HG02610 (cell line): ENCODE measurements around the gene IQGAP2.

Experiments used
- ATAC-seq: cut with Tn5 transposase; IDR thresholded peaks from one replicate; pipeline ENCODE4 v1.9.1; 2021; ENCODE audit warnings: mild to moderate bottlenecking, moderate library complexity; ENCODE audit not compliant: unreplicated experiment

Gene IQGAP2

GRCh38 chr5:76449606-76450005 lies 46.5 kb downstream of the IQGAP2 start:
- ATAC-seq: no peak

GRCh38 chr5:76450054-76450453 lies 47.0 kb downstream of the IQGAP2 start:
- ATAC-seq: no peak

GRCh38 chr5:76451031-76451701 lies 48.1 kb downstream of the IQGAP2 start:
- no peak for ATAC-seq

GRCh38 chr5:76455531-76456133 lies 52.5 kb downstream of the IQGAP2 start:
- no peak for ATAC-seq

- no peak for ATAC-seq
These were observed 53.2 kb downstream of the IQGAP2 start for GRCh38 chr5:76456258-76456657.

GRCh38 chr5:76457674-76458485 lies 54.8 kb downstream of the IQGAP2 start:
- ATAC-seq: no peak

- no peak for ATAC-seq
These were observed 55.4 kb downstream of the IQGAP2 start for GRCh38 chr5:76458486-76458830.

- no peak for ATAC-seq
These were observed 57.0 kb downstream of the IQGAP2 start for GRCh38 chr5:76460104-76460503.

GRCh38 chr5:76462097-76462667 lies 59.1 kb downstream of the IQGAP2 start:
- ATAC-seq: no peak

- no peak for ATAC-seq
These were observed 64.1 kb downstream of the IQGAP2 start for GRCh38 chr5:76467216-76467615.

- no peak for ATAC-seq
These were observed 65.7 kb downstream of the IQGAP2 start for GRCh38 chr5:76468635-76469425.

- no peak for ATAC-seq
These were observed 66.7 kb downstream of the IQGAP2 start for GRCh38 chr5:76469656-76470290.

GRCh38 chr5:76470976-76471375 lies 67.9 kb downstream of the IQGAP2 start:
- no peak for ATAC-seq

GRCh38 chr5:76471406-76471805 lies 68.3 kb downstream of the IQGAP2 start:
- no peak for ATAC-seq

GRCh38 chr5:76471987-76472334 lies 68.9 kb downstream of the IQGAP2 start:
- ATAC-seq: no peak

GRCh38 chr5:76472335-76473008 lies 69.4 kb downstream of the IQGAP2 start:
- ATAC-seq: no peak

- no peak for ATAC-seq
These were observed 69.9 kb downstream of the IQGAP2 start for GRCh38 chr5:76473009-76473336.

- no peak for ATAC-seq
These were observed 70.6 kb downstream of the IQGAP2 start for GRCh38 chr5:76473661-76474060.

GRCh38 chr5:76474377-76474776 lies 71.3 kb downstream of the IQGAP2 start:
- ATAC-seq: no peak

- ATAC-seq: no peak
These were observed 72.3 kb downstream of the IQGAP2 start for GRCh38 chr5:76475385-76475784.
